PC-9 (cell line): ENCODE results near the gene MALRD1. TPM values are rescaled to one million over a fixed set of nuclear protein-coding genes. Genes with fewer than 3 reads are reported as not detected.

Experiments
- BruUV-seq: library from RNA; stranded (reverse); fragments of 400-500 nt; replicated peaks from 2 replicates; lab custom pipeline; 2021; lab: Mats Ljungman, UMichigan
- CTCF ChIA-PET: fragments of 300-600 bp; sonication (Branson Sonifier 250); formaldehyde crosslinking; loops from one replicate; lab custom pipeline; 2022; ENCODE audit warnings: antibody characterized with exemption; lab: Charles Lee
- POLR2A ChIA-PET: fragments of 300-600 bp; sonication (Branson Sonifier 250); formaldehyde crosslinking; loops from one replicate; lab custom pipeline; 2022; ENCODE audit warnings: antibody characterized with exemption; ENCODE audit not compliant: unreplicated experiment; lab: Charles Lee
- DNase-seq, 2 experiments: peaks; one replicate each; pipeline versions ENCODE4 v3.0.0 to v3.0.0-alpha.2; 2015 to 2022; ENCODE audit warnings: mixed read lengths in 1 of 2
- H2AFZ ChIP-seq: fragments of 200-600 bp; sonication (generic); 2 replicates; pipeline ENCODE4 v1.8.1; 2017; ENCODE audit warnings: antibody characterized with exemption
- H3F3A ChIP-seq: fragments of 200-600 bp; sonication (generic); 2 replicates; pipeline ENCODE4 v1.8.1; 2017; ENCODE audit warnings: antibody characterized with exemption, mild to moderate bottlenecking, low read depth; ENCODE audit not compliant: insufficient read depth
- H3K27ac ChIP-seq: fragments of 200-600 bp; sonication (generic); 2 replicates; pipeline ENCODE4 v1.6.1; 2016; ENCODE audit warnings: mixed run types
- H3K27me3 ChIP-seq: fragments of 200-600 bp; sonication (generic); 2 replicates; pipeline ENCODE4 v1.6.1; 2016; ENCODE audit warnings: low read depth, mixed run types; ENCODE audit not compliant: insufficient read depth
- H3K36me3 ChIP-seq: fragments of 200-600 bp; sonication (generic); 2 replicates; pipeline ENCODE4 v1.6.1; 2016; ENCODE audit warnings: low read depth, mixed run types
- H3K4me1 ChIP-seq: fragments of 200-600 bp; sonication (generic); replicated peaks from 2 replicates; pipeline ENCODE4 v1.6.1; 2016; ENCODE audit warnings: mixed run types; ENCODE audit not compliant: insufficient read depth
- H3K4me2 ChIP-seq: fragments of 200-600 bp; sonication (generic); 2 replicates; pipeline ENCODE4 v1.6.1; 2017; ENCODE audit warnings: mixed run types
- H3K4me3 ChIP-seq: fragments of 200-600 bp; sonication (generic); 2 replicates; pipeline ENCODE4 v1.6.1; 2016; ENCODE audit warnings: mixed run types
- H3K79me2 ChIP-seq: fragments of 200-600 bp; sonication (generic); 2 replicates; pipeline ENCODE4 v1.6.1; 2017; ENCODE audit warnings: low read depth, mixed run types
- H3K9me2 ChIP-seq: fragments of 200-600 bp; sonication (generic); 2 replicates; pipeline ENCODE4 v1.8.1; 2017; ENCODE audit warnings: mild to moderate bottlenecking; ENCODE audit not compliant: insufficient read depth
- H3K9me3 ChIP-seq: fragments of 200-600 bp; sonication (generic); 2 replicates; pipeline ENCODE4 v1.8.1; 2016; ENCODE audit warnings: low read depth; ENCODE audit not compliant: insufficient read depth
- H4K20me1 ChIP-seq: fragments of 200-600 bp; sonication (generic); 2 replicates; pipeline ENCODE4 v1.8.1; 2017; ENCODE audit not compliant: insufficient read depth
- EZH2 ChIP-seq: fragments of 200-600 bp; sonication (generic); IDR thresholded peaks from 2 replicates; pipeline ENCODE4 v1.8.0; 2017; ENCODE audit warnings: antibody characterized with exemption, low read depth
- intact Hi-C: fragments of 100-400 bp; cut with micrococcal nuclease; formaldehyde crosslinking; loops from one replicate; pipeline ENCODE4 v1.10.0; 2022; ENCODE audit not compliant: unreplicated experiment
- total RNA-seq: library from RNA; stranded (reverse); gene quantifications from 2 replicates; pipeline ENCODE4 v1.2.3, GENCODE V29; 2021
- TF ChIP-seq, protein P1 (sequence below): fragments of 200-600 bp; sonication (generic); conservative IDR thresholded peaks from 2 replicates; pipeline ENCODE4 v1.6.1; 2017; ENCODE audit warnings: mixed run types, antibody characterized with exemption, mild to moderate bottlenecking, moderate library complexity

The MALRD1 gene
- total RNA-seq, 1 experiment from 2014 or later, result not detected

DNA sequence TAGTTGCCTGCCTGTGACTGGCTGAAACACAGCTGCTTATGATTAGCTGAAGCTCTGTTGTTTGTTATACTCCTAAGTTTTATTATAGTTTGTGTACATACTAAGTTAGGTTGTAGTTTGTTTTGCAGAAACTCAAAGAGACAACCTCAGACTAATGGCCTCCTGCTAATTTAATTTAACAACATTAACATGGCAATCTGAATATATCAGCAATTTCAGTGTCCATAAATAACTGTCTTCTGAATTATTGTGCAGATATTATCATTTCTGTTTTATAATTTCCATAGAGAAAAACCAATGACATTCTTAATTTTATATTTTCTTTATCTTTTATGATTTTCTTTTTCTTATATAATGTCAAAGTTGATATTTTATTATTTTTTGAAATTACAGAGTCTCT, 469.5 kb downstream of the MALRD1 start:
- H3K9me2 ChIP-seq, result no peaks in the 10 kb centered on the region
- H3K36me3 ChIP-seq, result no peaks in the 10 kb centered on the region
- no peak for TF ChIP-seq EZH2
- TF ChIP-seq, protein P1, sequence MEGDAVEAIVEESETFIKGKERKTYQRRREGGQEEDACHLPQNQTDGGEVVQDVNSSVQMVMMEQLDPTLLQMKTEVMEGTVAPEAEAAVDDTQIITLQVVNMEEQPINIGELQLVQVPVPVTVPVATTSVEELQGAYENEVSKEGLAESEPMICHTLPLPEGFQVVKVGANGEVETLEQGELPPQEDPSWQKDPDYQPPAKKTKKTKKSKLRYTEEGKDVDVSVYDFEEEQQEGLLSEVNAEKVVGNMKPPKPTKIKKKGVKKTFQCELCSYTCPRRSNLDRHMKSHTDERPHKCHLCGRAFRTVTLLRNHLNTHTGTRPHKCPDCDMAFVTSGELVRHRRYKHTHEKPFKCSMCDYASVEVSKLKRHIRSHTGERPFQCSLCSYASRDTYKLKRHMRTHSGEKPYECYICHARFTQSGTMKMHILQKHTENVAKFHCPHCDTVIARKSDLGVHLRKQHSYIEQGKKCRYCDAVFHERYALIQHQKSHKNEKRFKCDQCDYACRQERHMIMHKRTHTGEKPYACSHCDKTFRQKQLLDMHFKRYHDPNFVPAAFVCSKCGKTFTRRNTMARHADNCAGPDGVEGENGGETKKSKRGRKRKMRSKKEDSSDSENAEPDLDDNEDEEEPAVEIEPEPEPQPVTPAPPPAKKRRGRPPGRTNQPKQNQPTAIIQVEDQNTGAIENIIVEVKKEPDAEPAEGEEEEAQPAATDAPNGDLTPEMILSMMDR, result no peak
- no peak overlapping the region for H2AFZ ChIP-seq
- H3K4me1 ChIP-seq, result no peaks in the 10 kb centered on the region
- no peaks in the 10 kb centered on the region for H3K9me3 ChIP-seq
- no peaks in the 10 kb centered on the region for H4K20me1 ChIP-seq
- H3K79me2 ChIP-seq, result no peaks in the 10 kb centered on the region
- CTCF ChIA-PET, result no interaction called here
- no peak for DNase-seq
- H3F3A ChIP-seq, result no peaks in the 10 kb centered on the region
- H3K27ac ChIP-seq, result no peak overlapping the region
- no peak overlapping the region for H3K4me2 ChIP-seq
- BruUV-seq, result no TSS peak
- intact Hi-C loops, result no loop called here
- H3K4me3 ChIP-seq, result no peak overlapping the region
- POLR2A ChIA-PET, result no interaction called here
- H3K27me3 ChIP-seq, result no peaks in the 10 kb centered on the region

DNA sequence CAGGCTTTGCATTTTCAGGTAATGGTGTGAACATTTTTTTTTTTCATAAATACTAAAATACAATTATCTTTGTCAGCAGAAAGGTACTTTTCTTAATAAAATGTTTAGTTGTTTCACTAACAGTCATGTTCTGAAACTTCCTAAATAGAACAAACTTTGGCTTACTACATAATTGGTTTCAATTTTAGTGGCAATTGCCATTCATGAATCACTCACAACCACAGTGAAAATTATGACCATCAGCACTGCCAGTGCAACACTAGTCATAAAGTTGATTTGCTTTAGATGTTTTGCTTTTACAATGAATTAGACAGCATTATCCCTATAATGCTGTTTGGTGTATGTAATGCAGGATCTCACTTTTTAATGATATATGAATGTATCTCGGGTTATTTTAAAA, 470.0 kb downstream of the MALRD1 start:
- no peaks in the 10 kb centered on the region for H3K9me2 ChIP-seq
- H3K4me2 ChIP-seq, result no peak overlapping the region
- intact Hi-C loops, result no loop called here
- TF ChIP-seq, protein P1, result no peak
- TF ChIP-seq EZH2, result no peak
- no peaks in the 10 kb centered on the region for H3K79me2 ChIP-seq
- no TSS peak for BruUV-seq
- no peaks in the 10 kb centered on the region for H3K36me3 ChIP-seq
- H3F3A ChIP-seq, result no peaks in the 10 kb centered on the region
- H3K4me1 ChIP-seq, result no peaks in the 10 kb centered on the region
- H2AFZ ChIP-seq, result no peak overlapping the region
- ChIA-PET POLR2A (no interaction called here), CTCF (no interaction called here)
- no peaks in the 10 kb centered on the region for H3K9me3 ChIP-seq
- H3K27ac ChIP-seq, result no peak overlapping the region
- no peaks in the 10 kb centered on the region for H4K20me1 ChIP-seq
- H3K4me3 ChIP-seq, result no peak overlapping the region
- H3K27me3 ChIP-seq, result no peaks in the 10 kb centered on the region
- no peak for DNase-seq

DNA sequence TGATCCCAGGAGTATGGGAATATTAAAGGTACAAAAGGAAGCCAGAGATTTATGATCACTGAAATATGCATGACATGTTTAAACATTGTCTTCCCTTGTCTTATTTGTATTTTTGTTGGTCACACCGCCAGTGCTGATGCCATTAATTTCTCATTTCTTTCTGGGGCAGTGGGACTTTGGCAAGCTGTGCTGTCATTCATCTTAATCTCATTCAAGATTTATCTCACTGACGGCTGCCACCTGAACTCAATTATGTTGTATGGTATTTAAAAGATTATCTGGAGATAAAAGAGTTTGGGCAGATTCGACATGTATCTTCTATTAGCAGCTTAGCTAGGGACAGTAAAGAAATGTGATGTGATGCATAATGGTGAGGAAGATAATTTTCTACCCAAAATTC, 482.7 kb downstream of the MALRD1 start:
- BruUV-seq, result no TSS peak
- Histone ChIP-seq H3K9me2 (no peaks in the 10 kb centered on the region), H3K36me3 (no peaks in the 10 kb centered on the region), H3K4me3 (no peak overlapping the region), H2AFZ (no peak overlapping the region), H3K4me2 (no peak overlapping the region), H3K79me2 (no peaks in the 10 kb centered on the region), H3K9me3 (no peaks in the 10 kb centered on the region), H3K4me1 (no peaks in the 10 kb centered on the region), H3F3A (no peaks in the 10 kb centered on the region), H3K27ac (no peak overlapping the region), H3K27me3 (no peaks in the 10 kb centered on the region), H4K20me1 (no peaks in the 10 kb centered on the region)
- ChIA-PET CTCF (no interaction called here), POLR2A (no interaction called here)
- TF ChIP-seq, protein P1, result no peak
- TF ChIP-seq EZH2, result no peak
- intact Hi-C loops, result no loop called here
- no peak for DNase-seq
